Endodermal cell (in vitro differentiated cells): ENCODE data around the gene GSAP. TPM values are rescaled to one million over a fixed set of nuclear protein-coding genes. Genes with fewer than 3 reads are reported as not detected.

Experiments used
- DNase-seq: peaks from one replicate; pipeline ENCODE4 v3.0.0-alpha.2; 2017
- H3K27ac ChIP-seq: 2 replicates; pipeline ENCODE4 v1.5.1; 2013; ENCODE audit warnings: mild to moderate bottlenecking, low read depth, low read length, moderate library complexity
- H3K27me3 ChIP-seq: 2 replicates; pipeline ENCODE4 v1.6.1; 2013; ENCODE audit warnings: mild to moderate bottlenecking, low read length, moderate library complexity; ENCODE audit not compliant: insufficient read depth, control insufficient read depth, poor library complexity, severe bottlenecking
- H3K36me3 ChIP-seq: 2 replicates; pipeline ENCODE4 v1.7.0; 2013; ENCODE audit warnings: mild to moderate bottlenecking, low read length, moderate library complexity; ENCODE audit not compliant: control insufficient read depth, insufficient read depth
- H3K4me1 ChIP-seq: one replicate; pipeline ENCODE4 v1.7.0; 2013; ENCODE audit warnings: low read length; ENCODE audit not compliant: control insufficient read depth, insufficient read depth
- H3K4me3 ChIP-seq: 2 replicates; pipeline ENCODE4 v1.5.1; 2013; ENCODE audit warnings: mild to moderate bottlenecking, low read length, moderate library complexity
- H3K9ac ChIP-seq: 2 replicates; pipeline ENCODE4 v1.6.1; 2013; ENCODE audit warnings: mild to moderate bottlenecking, low read length, moderate library complexity; ENCODE audit not compliant: poor library complexity, severe bottlenecking; ENCODE audit errors: extremely low read depth
- H3K9me3 ChIP-seq: 2 replicates; pipeline ENCODE4 v1.6.1; 2013; ENCODE audit warnings: mild to moderate bottlenecking, low read length, moderate library complexity; ENCODE audit not compliant: control insufficient read depth
- H3K27ac Mint-ChIP-seq: 2 replicates; pipeline ENCODE4 v1.8.0; 2020; ENCODE audit warnings: mixed read lengths
- H3K27me3 Mint-ChIP-seq: 2 replicates; pipeline ENCODE4 v1.8.0; 2021; ENCODE audit warnings: mild to moderate bottlenecking, mixed read lengths; ENCODE audit not compliant: insufficient read depth
- H3K36me3 Mint-ChIP-seq: 2 replicates; pipeline ENCODE4 v1.8.0; 2020; ENCODE audit warnings: low read depth, mixed read lengths
- H3K4me1 Mint-ChIP-seq: 2 replicates; pipeline ENCODE4 v1.8.0; 2020; ENCODE audit warnings: mixed read lengths
- H3K4me3 Mint-ChIP-seq: 2 replicates; pipeline ENCODE4 v1.8.0; 2020; ENCODE audit warnings: mild to moderate bottlenecking, moderate library complexity, mixed read lengths
- H3K9me3 Mint-ChIP-seq: 2 replicates; pipeline ENCODE4 v1.8.0; 2020; ENCODE audit warnings: mild to moderate bottlenecking, mixed read lengths
- CTCF ChIP-seq: fragments of 200-600 bp; sonication (generic); conservative IDR thresholded peaks from 2 replicates; pipeline ENCODE4 v1.5.0; 2021; ENCODE audit warnings: antibody characterized with exemption, mild to moderate bottlenecking
- WGBS, 2 experiments: methylation state at CpG; one replicate each; pipeline versions ENCODE4 v1.1.5 to v1.1.7; 2013; ENCODE audit warnings: missing lambda C conversion rate in 2 of 2, mixed read lengths in 1 of 2; ENCODE audit not compliant: insufficient coverage in 1 of 2, insufficient read length in 1 of 2; 5-methylcytosine and 5-hydroxymethylcytosine counted together
- total RNA-seq, 2 donors: library from RNA; stranded (reverse); fragmentation: NEBNext Ultra II Directional in 1 of 2; extraction: Animal tissue kit (Norgen Biotek cat#: 25700) in 1 of 2; gene quantifications; 2 replicates in 1 of 2; 3 replicates in 1 of 2; pipeline ENCODE4 v1.2.1, GENCODE V29; 2021

The GSAP gene
- total RNA-seq, 2 donors from 2014 or later, result 0.82 to 0.90 TPM

DNA sequence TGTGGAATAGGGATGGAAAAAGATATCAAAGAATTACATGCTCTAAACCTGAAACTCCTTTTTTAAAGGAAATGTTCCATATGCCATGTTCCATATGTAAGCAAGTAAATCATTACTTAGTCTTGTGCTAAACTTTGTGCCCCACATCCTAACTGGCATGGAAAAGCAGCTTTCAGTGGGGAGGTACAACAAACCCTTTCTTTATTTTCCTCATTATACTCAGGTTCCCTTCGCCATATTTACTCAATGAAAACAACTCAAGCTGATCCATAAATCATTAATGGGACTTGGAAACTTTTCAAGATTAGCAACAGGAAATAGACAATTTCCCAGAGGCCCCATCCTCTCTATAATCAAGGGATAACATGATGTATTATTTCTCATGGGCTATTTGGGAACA, 56.0 kb downstream of the GSAP start:
- 92% methylated on average over 1 of the region's 1 CpG; no CpG with 5 or more reads in 1 of the 2 experiments for WGBS, 2 experiments

GRCh38 chr7:77359599-77359998, 56.5 kb downstream of the GSAP start:
- Histone ChIP-seq H3K4me1 (no peaks in the 10 kb centered on the region), H3K27me3 (no peaks in the 10 kb centered on the region), H3K9ac (no peak overlapping the region), H3K36me3 (no peaks in the 10 kb centered on the region), H3K27ac (no peak overlapping the region), H3K4me3 (no peak overlapping the region), H3K9me3 (no peaks in the 10 kb centered on the region)
- 91 to 100% methylated on average over 1 of the region's 1 CpG for WGBS, 2 experiments
- no peak overlapping the region for H3K4me3 Mint-ChIP-seq
- no peak for TF ChIP-seq CTCF
- no peaks in the 10 kb centered on the region for H3K27me3 Mint-ChIP-seq
- no peaks in the 10 kb centered on the region for H3K36me3 Mint-ChIP-seq
- no peak overlapping the region for H3K27ac Mint-ChIP-seq
- H3K4me1 Mint-ChIP-seq, result no peaks in the 10 kb centered on the region
- no peak for DNase-seq
- H3K9me3 Mint-ChIP-seq, result no peaks in the 10 kb centered on the region

More for the DNA sequence above, 56.0 kb downstream of the GSAP start:
- Histone ChIP-seq H3K27me3 (no peaks in the 10 kb centered on the region), H3K9ac (no peak overlapping the region), H3K4me1 (no peaks in the 10 kb centered on the region), H3K27ac (no peak overlapping the region), H3K9me3 (no peaks in the 10 kb centered on the region), H3K4me3 (no peak overlapping the region), H3K36me3 (no peaks in the 10 kb centered on the region)
- TF ChIP-seq CTCF, result no peak
- no peak for DNase-seq
- H3K27me3 Mint-ChIP-seq, result no peaks in the 10 kb centered on the region
- H3K9me3 Mint-ChIP-seq, result no peaks in the 10 kb centered on the region
- H3K27ac Mint-ChIP-seq, result no peak overlapping the region
- H3K36me3 Mint-ChIP-seq, result no peaks in the 10 kb centered on the region
- no peaks in the 10 kb centered on the region for H3K4me1 Mint-ChIP-seq
- H3K4me3 Mint-ChIP-seq, result no peak overlapping the region

GRCh38 chr7:77354914-77355313, 61.2 kb downstream of the GSAP start:
- no peak for TF ChIP-seq CTCF
- Histone ChIP-seq H3K27ac (no peak overlapping the region), H3K27me3 (no peaks in the 10 kb centered on the region), H3K36me3 (no peaks in the 10 kb centered on the region), H3K9me3 (no peaks in the 10 kb centered on the region), H3K4me3 (no peak overlapping the region), H3K9ac (no peak overlapping the region), H3K4me1 (no peaks in the 10 kb centered on the region)
- 92 to 96% methylated on average over 6 to 9 of the region's 9 CpGs for WGBS, 2 experiments
- no peaks in the 10 kb centered on the region for H3K36me3 Mint-ChIP-seq
- no peak overlapping the region for H3K27ac Mint-ChIP-seq
- no peak overlapping the region for H3K4me3 Mint-ChIP-seq
- H3K27me3 Mint-ChIP-seq, result no peaks in the 10 kb centered on the region
- DNase-seq, result no peak
- H3K4me1 Mint-ChIP-seq, result peaks cover 11% of the 10 kb centered on the region
- no peaks in the 10 kb centered on the region for H3K9me3 Mint-ChIP-seq
